GM23248 (cell line): ENCODE measurements around the gene RBPMS2.

Experiments
- EZH2 ChIP-seq: fragments of 200-600 bp; sonication (generic); IDR thresholded peaks from 2 replicates; pipeline ENCODE4 v1.6.1; 2018; ENCODE audit warnings: antibody characterized with exemption, mild to moderate bottlenecking; ENCODE audit not compliant: insufficient read depth, poor library complexity, severe bottlenecking
- EZH2phosphoT487 ChIP-seq: fragments of 200-600 bp; sonication (generic); IDR thresholded peaks from 2 replicates; pipeline ENCODE4 v1.6.1; 2018; ENCODE audit warnings: antibody characterized with exemption, moderate library complexity, mild to moderate bottlenecking, low read depth; ENCODE audit not compliant: insufficient read depth

DNA sequence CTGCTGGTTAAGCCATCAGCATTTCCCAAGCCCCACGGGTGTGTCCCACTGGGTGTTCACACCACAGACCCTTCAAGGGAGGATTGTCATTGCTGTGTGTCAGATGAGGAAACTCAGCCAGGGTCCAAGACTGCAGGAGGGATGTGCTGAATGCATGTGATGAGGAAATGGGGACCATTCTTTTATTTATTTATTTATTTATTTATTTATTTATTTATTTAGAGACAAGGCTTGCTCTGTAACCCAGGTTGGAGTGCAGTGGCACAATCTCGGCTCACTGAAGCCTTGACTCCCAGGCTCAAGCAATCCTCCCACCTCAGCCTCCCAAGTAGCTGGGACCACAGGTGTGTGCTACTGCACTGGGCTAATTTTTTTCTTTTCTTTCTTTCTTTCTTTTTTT lies 29.2 kb upstream of the RBPMS2 start:
- TF ChIP-seq EZH2phosphoT487 = no peak
- TF ChIP-seq EZH2 = no peak
